HUES6 (cell line): ENCODE data around the gene TRIML1.

ENCODE experiments used
- H3K27ac ChIP-seq: 2 replicates; pipeline ENCODE4 v1.7.0; 2013; ENCODE audit warnings: low read depth, mild to moderate bottlenecking, low read length, inconsistent platforms
- H3K27me3 ChIP-seq: 2 replicates; pipeline ENCODE4 v1.6.1; 2013; ENCODE audit warnings: low read length; ENCODE audit not compliant: control insufficient read depth, insufficient read depth
- H3K36me3 ChIP-seq: 2 replicates; pipeline ENCODE4 v1.6.1; 2013; ENCODE audit warnings: low read length; ENCODE audit not compliant: control insufficient read depth, insufficient read depth
- H3K4me1 ChIP-seq: 2 replicates; pipeline ENCODE4 v1.6.1; 2013; ENCODE audit warnings: low read length; ENCODE audit not compliant: control insufficient read depth, insufficient read depth
- H3K4me3 ChIP-seq: 2 replicates; pipeline ENCODE4 v1.5.1; 2013; ENCODE audit warnings: low read depth, low read length
- H3K9ac ChIP-seq: one replicate; pipeline ENCODE4 v1.6.1; 2013; ENCODE audit warnings: mild to moderate bottlenecking, low read length
- H3K9me3 ChIP-seq: 2 replicates; pipeline ENCODE4 v1.6.1; 2013; ENCODE audit warnings: low read depth, low read length; ENCODE audit not compliant: control insufficient read depth, insufficient read depth

TRIML1 gene

GRCh38 chr4:188177997-188178675, 38.9 kb downstream of the TRIML1 start:
- H3K36me3 ChIP-seq, result no peaks in the 10 kb centered on the region
- peaks cover 21% of the 10 kb centered on the region for H3K9me3 ChIP-seq
- no peaks in the 10 kb centered on the region for H3K27me3 ChIP-seq
- H3K4me1 ChIP-seq, result no peaks in the 10 kb centered on the region
- no peak overlapping the region for H3K4me3 ChIP-seq
- no peak overlapping the region for H3K9ac ChIP-seq
- no peak overlapping the region for H3K27ac ChIP-seq

- H3K4me1 ChIP-seq, result no peaks in the 10 kb centered on the region
- no peaks in the 10 kb centered on the region for H3K36me3 ChIP-seq
- no peak overlapping the region for H3K4me3 ChIP-seq
- no peak overlapping the region for H3K9ac ChIP-seq
- H3K27ac ChIP-seq, result no peak overlapping the region
- H3K27me3 ChIP-seq, result no peaks in the 10 kb centered on the region
- H3K9me3 ChIP-seq, result peaks cover 22% of the 10 kb centered on the region
These were observed 39.6 kb downstream of the TRIML1 start for GRCh38 chr4:188178806-188179205.

- no peak overlapping the region for H3K4me3 ChIP-seq
- H3K27ac ChIP-seq, result no peak overlapping the region
- H3K9ac ChIP-seq, result no peak overlapping the region
- no peaks in the 10 kb centered on the region for H3K27me3 ChIP-seq
- H3K9me3 ChIP-seq, result peaks cover 5% of the 10 kb centered on the region; the same call in 1 of the 2 replicates
- H3K4me1 ChIP-seq, result no peaks in the 10 kb centered on the region
- no peaks in the 10 kb centered on the region for H3K36me3 ChIP-seq
These were observed 47.9 kb downstream of the TRIML1 start for GRCh38 chr4:188187106-188187505.

- no peak overlapping the region for H3K9ac ChIP-seq
These were observed 51.2 kb downstream of the TRIML1 start for GRCh38 chr4:188190461-188190860.

GRCh38 chr4:188194421-188194820, 55.2 kb downstream of the TRIML1 start:
- Histone ChIP-seq H3K4me1 (peaks cover 13% of the 10 kb centered on the region), H3K4me3 (no peak overlapping the region), H3K27ac (no peak overlapping the region), H3K27me3 (no peaks in the 10 kb centered on the region), H3K36me3 (no peaks in the 10 kb centered on the region), H3K9ac (no peak overlapping the region), H3K9me3 (no peaks in the 10 kb centered on the region)

More at GRCh38 chr4:188190461-188190860, 51.2 kb downstream of the TRIML1 start:
- no peak overlapping the region for H3K27ac ChIP-seq
- no peaks in the 10 kb centered on the region for H3K4me1 ChIP-seq
- H3K36me3 ChIP-seq, result no peaks in the 10 kb centered on the region
- H3K4me3 ChIP-seq, result no peak overlapping the region
- no peaks in the 10 kb centered on the region for H3K9me3 ChIP-seq
- H3K27me3 ChIP-seq, result no peaks in the 10 kb centered on the region

GRCh38 chr4:188195389-188195985, 56.2 kb downstream of the TRIML1 start:
- no peaks in the 10 kb centered on the region for H3K9me3 ChIP-seq
- no peak overlapping the region for H3K27ac ChIP-seq
- H3K36me3 ChIP-seq, result no peaks in the 10 kb centered on the region
- peaks cover 19% of the 10 kb centered on the region for H3K4me1 ChIP-seq
- H3K9ac ChIP-seq, result no peak overlapping the region
- H3K27me3 ChIP-seq, result no peaks in the 10 kb centered on the region
- H3K4me3 ChIP-seq, result no peak overlapping the region

- Histone ChIP-seq H3K36me3 (no peaks in the 10 kb centered on the region), H3K4me3 (no peak overlapping the region), H3K27ac (no peak overlapping the region), H3K9me3 (no peaks in the 10 kb centered on the region), H3K9ac (no peak overlapping the region), H3K27me3 (no peaks in the 10 kb centered on the region), H3K4me1 (peaks cover 19% of the 10 kb centered on the region)
These were observed 57.0 kb downstream of the TRIML1 start for GRCh38 chr4:188196134-188196735.
